AG10803 (cell line): ENCODE data around the gene ANKRD22.

Experiments
- DNase-seq: peaks from one replicate; pipeline ENCODE4 v3.0.0; 2010; ENCODE audit warnings: low read depth
- H3K4me3 ChIP-seq: 2 replicates; pipeline ENCODE4 v1.5.1; 2011; ENCODE audit warnings: mild to moderate bottlenecking, low read length, control low read depth
- CTCF ChIP-seq: conservative IDR thresholded peaks from 2 replicates; pipeline ENCODE4 v1.5.1; 2011; ENCODE audit warnings: mild to moderate bottlenecking, low read length, control low read depth, inconsistent platforms

Gene ANKRD22

GRCh38 chr10:88857831-88858230, 6.2 kb upstream of the ANKRD22 start:
- DNase-seq, result no peak
- TF ChIP-seq CTCF, result no peak
- no peak overlapping the region for H3K4me3 ChIP-seq

- TF ChIP-seq CTCF, result no peak
- H3K4me3 ChIP-seq, result no peak overlapping the region
- no peak for DNase-seq
These were observed 3.0 kb upstream of the ANKRD22 start for GRCh38 chr10:88854684-88855083.

GRCh38 chr10:88853155-88853881, 1.7 kb upstream of the ANKRD22 start:
- DNase-seq, result no peak
- no peak for TF ChIP-seq CTCF
- no peak overlapping the region for H3K4me3 ChIP-seq

GRCh38 chr10:88852327-88852726, 683 bp upstream of the ANKRD22 start:
- H3K4me3 ChIP-seq, result no peak overlapping the region
- TF ChIP-seq CTCF, result no peak
- no peak for DNase-seq

GRCh38 chr10:88850712-88851111, 932 bp downstream of the ANKRD22 start:
- no peak overlapping the region for H3K4me3 ChIP-seq
- no peak for TF ChIP-seq CTCF
- no peak for DNase-seq

- DNase-seq, result peak; percentile 41
- no peak for TF ChIP-seq CTCF
- no peak overlapping the region for H3K4me3 ChIP-seq
These were observed 2.4 kb downstream of the ANKRD22 start for GRCh38 chr10:88849234-88849633.

- H3K4me3 ChIP-seq, result no peak overlapping the region
- DNase-seq, result peak; percentile 67
- no peak for TF ChIP-seq CTCF
These were observed 3.1 kb downstream of the ANKRD22 start for GRCh38 chr10:88848499-88848898.
